Nephron progenitor cell (in vitro differentiated cells): ENCODE data around the gene JUP.

Experiments
- DNase-seq: peaks from one replicate; pipeline ENCODE4 v3.0.0; 2021
- H3K27ac Mint-ChIP-seq: 2 replicates; pipeline ENCODE4 v1.8.0; 2021; ENCODE audit warnings: mild to moderate bottlenecking, moderate library complexity, mixed read lengths
- H3K27me3 Mint-ChIP-seq: 2 replicates; pipeline ENCODE4 v1.8.0; 2021; ENCODE audit warnings: mild to moderate bottlenecking, low read depth, mixed read lengths; ENCODE audit not compliant: poor library complexity
- H3K36me3 Mint-ChIP-seq: 2 replicates; pipeline ENCODE4 v1.8.0; 2021; ENCODE audit warnings: low read depth, mixed read lengths
- H3K4me1 Mint-ChIP-seq: 2 replicates; pipeline ENCODE4 v1.8.0; 2021; ENCODE audit warnings: mixed read lengths
- H3K4me3 Mint-ChIP-seq: 2 replicates; pipeline ENCODE4 v1.8.0; 2021; ENCODE audit warnings: mild to moderate bottlenecking, moderate library complexity, mixed read lengths
- H3K9me3 Mint-ChIP-seq: 2 replicates; pipeline ENCODE4 v1.8.0; 2021; ENCODE audit warnings: mild to moderate bottlenecking, moderate library complexity, mixed read lengths
- TF ChIP-seq, protein P1 (sequence below): fragments of 200-600 bp; sonication (generic); IDR thresholded peaks from 2 replicates; pipeline ENCODE4 v1.5.0; 2021; ENCODE audit warnings: antibody characterized with exemption

Gene JUP

GRCh38 chr17:41741709-41742108 lies 44.8 kb downstream of the JUP start:
- no peaks in the 10 kb centered on the region for H3K36me3 Mint-ChIP-seq
- no peak for DNase-seq
- H3K27ac Mint-ChIP-seq = peak overlapping the region; percentile 66
- no peak overlapping the region for H3K4me3 Mint-ChIP-seq
- H3K27me3 Mint-ChIP-seq = peaks cover 16% of the 10 kb centered on the region
- TF ChIP-seq, protein P1, sequence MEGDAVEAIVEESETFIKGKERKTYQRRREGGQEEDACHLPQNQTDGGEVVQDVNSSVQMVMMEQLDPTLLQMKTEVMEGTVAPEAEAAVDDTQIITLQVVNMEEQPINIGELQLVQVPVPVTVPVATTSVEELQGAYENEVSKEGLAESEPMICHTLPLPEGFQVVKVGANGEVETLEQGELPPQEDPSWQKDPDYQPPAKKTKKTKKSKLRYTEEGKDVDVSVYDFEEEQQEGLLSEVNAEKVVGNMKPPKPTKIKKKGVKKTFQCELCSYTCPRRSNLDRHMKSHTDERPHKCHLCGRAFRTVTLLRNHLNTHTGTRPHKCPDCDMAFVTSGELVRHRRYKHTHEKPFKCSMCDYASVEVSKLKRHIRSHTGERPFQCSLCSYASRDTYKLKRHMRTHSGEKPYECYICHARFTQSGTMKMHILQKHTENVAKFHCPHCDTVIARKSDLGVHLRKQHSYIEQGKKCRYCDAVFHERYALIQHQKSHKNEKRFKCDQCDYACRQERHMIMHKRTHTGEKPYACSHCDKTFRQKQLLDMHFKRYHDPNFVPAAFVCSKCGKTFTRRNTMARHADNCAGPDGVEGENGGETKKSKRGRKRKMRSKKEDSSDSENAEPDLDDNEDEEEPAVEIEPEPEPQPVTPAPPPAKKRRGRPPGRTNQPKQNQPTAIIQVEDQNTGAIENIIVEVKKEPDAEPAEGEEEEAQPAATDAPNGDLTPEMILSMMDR = no peak
- H3K9me3 Mint-ChIP-seq = no peaks in the 10 kb centered on the region
- H3K4me1 Mint-ChIP-seq = peaks cover 60% of the 10 kb centered on the region

GRCh38 chr17:41740506-41740905 lies 46.0 kb downstream of the JUP start:
- DNase-seq = no peak
- Mint-ChIP-seq H3K36me3 (no peaks in the 10 kb centered on the region), H3K9me3 (no peaks in the 10 kb centered on the region), H3K27ac (no peak overlapping the region), H3K4me3 (no peak overlapping the region), H3K27me3 (peaks cover 28% of the 10 kb centered on the region), H3K4me1 (peaks cover 60% of the 10 kb centered on the region)
- TF ChIP-seq, protein P1 = no peak

DNA sequence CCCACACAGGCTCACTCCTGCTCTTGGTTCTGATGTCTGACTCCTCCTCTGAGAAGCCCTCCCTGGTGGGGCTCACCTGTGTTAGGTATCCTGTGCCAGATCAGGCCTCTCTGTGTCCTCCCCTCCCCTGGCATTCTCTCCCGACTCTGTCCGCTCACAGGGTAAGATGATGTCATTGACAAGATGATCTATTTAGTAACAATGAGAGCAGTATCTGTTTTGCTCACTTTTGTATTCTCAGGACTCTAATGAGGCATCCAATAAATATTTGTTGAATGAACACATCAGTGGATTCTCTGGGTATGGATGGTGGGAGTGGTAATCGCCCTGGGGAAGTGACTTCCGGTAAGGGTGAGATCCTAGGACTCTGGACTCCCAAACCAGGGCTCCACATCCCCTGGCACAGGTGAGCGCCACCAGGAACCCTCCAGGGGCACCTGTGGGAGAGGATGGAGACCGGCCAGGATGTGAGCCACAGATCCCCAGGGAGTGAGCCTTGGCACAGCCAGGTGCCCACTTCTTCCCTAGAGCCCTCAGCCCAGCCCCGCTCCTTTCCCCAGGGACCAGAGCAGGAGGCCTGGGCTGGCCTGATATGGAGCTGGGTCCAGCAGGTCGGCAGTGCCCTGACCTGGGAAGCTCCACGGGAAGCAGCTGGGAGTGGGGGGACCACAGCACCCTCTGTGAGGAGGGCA lies 46.7 kb downstream of the JUP start:
- DNase-seq = no peak
- H3K4me1 Mint-ChIP-seq = peaks cover 66% of the 10 kb centered on the region
- TF ChIP-seq, protein P1 = no peak

DNA sequence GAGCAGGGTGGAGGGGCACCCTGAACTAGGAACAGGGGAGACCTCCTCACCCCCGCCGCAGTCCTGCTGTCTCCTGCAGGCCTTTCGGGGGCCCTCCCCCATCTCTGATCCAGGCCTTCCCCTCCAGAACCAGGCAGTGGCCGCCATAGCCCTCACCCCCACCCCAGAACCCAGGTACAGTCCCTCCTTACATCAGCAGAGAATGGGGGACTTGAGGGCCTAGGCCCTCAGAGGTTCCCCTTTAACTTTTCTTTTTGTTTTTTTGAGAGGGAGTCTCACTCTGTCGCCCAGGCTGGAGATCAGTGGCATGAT lies 47.8 kb downstream of the JUP start:
- Mint-ChIP-seq H3K36me3 (no peaks in the 10 kb centered on the region), H3K9me3 (no peaks in the 10 kb centered on the region), H3K4me3 (no peak overlapping the region), H3K27me3 (peaks cover 44% of the 10 kb centered on the region), H3K4me1 (peaks cover 66% of the 10 kb centered on the region), H3K27ac (no peak overlapping the region)
- no peak for DNase-seq
- TF ChIP-seq, protein P1 = no peak

More for the DNA sequence above, 46.7 kb downstream of the JUP start:
- Mint-ChIP-seq H3K27ac (no peak overlapping the region), H3K27me3 (peaks cover 35% of the 10 kb centered on the region), H3K36me3 (no peaks in the 10 kb centered on the region), H3K9me3 (no peaks in the 10 kb centered on the region), H3K4me3 (no peak overlapping the region)

DNA sequence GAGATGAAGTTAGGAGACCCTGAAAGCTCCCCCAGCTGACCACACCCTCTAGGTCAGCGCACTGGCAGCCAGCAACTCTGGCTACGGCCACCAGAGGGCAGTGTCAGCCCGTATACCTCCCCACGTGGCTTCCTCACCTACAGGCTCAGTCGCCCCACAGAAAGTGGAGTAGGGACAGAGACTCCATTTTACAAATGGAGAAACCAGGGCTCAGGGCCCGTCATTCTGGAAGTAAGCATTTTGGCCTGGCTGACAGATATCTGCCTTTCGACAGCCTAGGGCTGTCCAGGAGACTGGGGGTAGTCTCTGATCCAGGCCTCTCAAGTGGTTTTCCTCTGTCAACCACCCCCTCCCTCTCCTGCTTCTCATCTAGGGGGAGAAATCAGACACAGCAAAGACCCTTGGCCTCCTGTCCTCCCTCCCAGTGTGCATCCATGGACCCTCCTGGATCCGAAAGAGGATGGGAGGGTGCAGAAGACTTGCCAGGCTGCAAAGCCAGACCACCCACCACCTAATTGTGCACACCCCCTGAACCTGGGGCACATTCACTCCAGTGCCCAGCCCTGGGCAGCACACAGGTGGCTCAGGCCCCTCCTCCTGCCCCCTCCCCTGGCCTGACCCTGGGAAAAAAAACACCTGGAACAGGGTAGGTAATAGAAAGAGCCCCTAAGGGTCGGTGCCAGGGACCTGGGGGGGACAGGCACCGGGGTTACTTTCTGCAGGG lies 48.3 kb downstream of the JUP start:
- Mint-ChIP-seq H3K4me1 (peaks cover 70% of the 10 kb centered on the region), H3K4me3 (no peak overlapping the region), H3K27ac (no peak overlapping the region), H3K27me3 (peaks cover 49% of the 10 kb centered on the region), H3K9me3 (no peaks in the 10 kb centered on the region), H3K36me3 (no peaks in the 10 kb centered on the region)
- peak; percentile 89 for DNase-seq
- TF ChIP-seq, protein P1 = peak; percentile 98

GRCh38 chr17:41737680-41738023 lies 48.9 kb downstream of the JUP start:
- no peaks in the 10 kb centered on the region for H3K9me3 Mint-ChIP-seq
- no peak overlapping the region for H3K27ac Mint-ChIP-seq
- TF ChIP-seq, protein P1 = no peak
- H3K27me3 Mint-ChIP-seq = peaks cover 54% of the 10 kb centered on the region
- peaks cover 70% of the 10 kb centered on the region for H3K4me1 Mint-ChIP-seq
- DNase-seq = no peak
- H3K4me3 Mint-ChIP-seq = no peak overlapping the region
- no peaks in the 10 kb centered on the region for H3K36me3 Mint-ChIP-seq
